Right ventricle myocardium superior (tissue), 1 donor: ENCODE data around the gene FIP1L1. TPM values are rescaled to one million over a fixed set of nuclear protein-coding genes. Genes with fewer than 3 reads are reported as not detected.
A peak's percentile ranks its signal among the peaks of the same experiment; 100 is the strongest.
"Not testable (repeated sequence)": the region's sequence is repeated elsewhere in the genome, so short reads cannot be mapped to it uniquely, and the experiment has no call there.

Source experiments
- ATAC-seq: fragments of 200-7000 bp; cut with Tn5 transposase; one replicate; pipeline ENCODE4 v1.9.1; 2020; ENCODE audit warnings: mild to moderate bottlenecking; ENCODE audit not compliant: poor library complexity
- DNase-seq: peaks from one replicate; pipeline ENCODE4 v3.0.0-alpha.2; 2020
- intact Hi-C: fragments of 100-400 bp; cut with DNase I; formaldehyde crosslinking; loops from one replicate; pipeline ENCODE4 v1.11.2; 2022
- long read RNA-seq: library from polyadenylated mRNA; unstranded; transcript quantifications from one replicate; pipeline ENCODE4 v2.0.0, GENCODE V29; 2021
- total RNA-seq: library from RNA; stranded (reverse); fragmentation: NEBNext Ultra II Directional; extraction: Animal tissue kit (Norgen Biotek cat#: 25700); gene quantifications from one replicate; pipeline ENCODE4 v1.2.1, GENCODE V29; 2021
- donor health status: DM: no; HTN: yes; CAD: no; lungs with severe emphysema.

The FIP1L1 gene
- total RNA-seq = 19.4 TPM
- long read RNA-seq, transcript FIP1L1-201 (15 exons, 1,878 nt) = major isoform, 10 of 76 reads
- long read RNA-seq, partial matches to known transcripts = 2 of 76 reads
- long read RNA-seq, other reads (novel, unspliced or antisense) = 60 of 76 reads

GRCh38 chr4:53377319-53378170 lies at the start of gene FIP1L1:
FIP1L1 (plus strand) TSS chr4:53377641; CDS start chr4:53377839, 198 bp downstream.
- intact Hi-C loops = no loop called here
- DNase-seq = peak; percentile 97
- ATAC-seq = peak; percentile 100

GRCh38 chr4:53334916-53335315 lies 42.5 kb upstream of the FIP1L1 start:
- intact Hi-C loops, ATAC-seq: not testable (repeated sequence)

GRCh38 chr4:53340145-53340544 lies 37.3 kb upstream of the FIP1L1 start:
- ATAC-seq, DNase-seq, intact Hi-C loops: not testable (repeated sequence)

More at GRCh38 chr4:53334916-53335315, 42.5 kb upstream of the FIP1L1 start:
- not testable (repeated sequence) for DNase-seq

DNA sequence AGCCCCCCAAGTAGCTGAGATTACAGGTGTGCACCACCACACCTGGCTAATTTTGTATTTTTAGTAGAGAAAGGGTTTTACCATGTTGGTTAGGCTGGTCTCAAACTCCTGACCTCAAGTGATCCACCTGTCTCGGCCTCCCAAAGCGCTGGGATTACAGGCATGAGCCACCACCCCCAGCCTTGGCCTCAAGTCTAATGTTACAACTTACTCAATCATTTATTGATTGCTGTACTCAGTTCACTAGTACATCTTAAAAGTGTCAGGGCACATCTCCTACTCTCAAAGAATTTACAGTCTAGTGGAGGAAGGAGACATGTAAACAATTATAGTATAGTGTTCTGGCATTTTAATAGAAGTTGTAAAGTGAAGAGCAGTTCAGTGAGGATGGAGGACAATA lies 31.0 kb upstream of the FIP1L1 start:
- ATAC-seq, intact Hi-C loops, DNase-seq: not testable (repeated sequence)

- no peak for DNase-seq
- intact Hi-C loops = no loop called here
- peak; percentile 68 for ATAC-seq
Measured at GRCh38 chr4:53346920-53347852, 30.3 kb upstream of the FIP1L1 start.

DNA sequence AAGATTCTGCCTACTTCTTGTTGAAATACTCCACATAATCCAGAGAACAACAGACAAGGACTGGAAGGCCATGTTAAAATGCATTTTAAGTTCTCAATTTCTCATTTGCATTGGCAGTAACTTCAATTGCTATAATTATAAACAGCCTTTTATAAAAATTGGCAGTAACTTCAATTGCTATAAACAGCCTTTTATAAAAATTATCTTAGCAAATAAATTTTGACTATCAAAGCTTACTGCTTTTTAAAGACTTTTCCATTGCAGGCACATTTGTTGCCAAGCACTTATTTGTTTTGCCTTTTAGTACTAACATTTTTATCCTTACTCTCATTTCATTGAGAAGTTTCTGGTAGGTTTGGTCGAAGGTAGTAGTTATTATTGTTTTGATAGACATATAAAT lies 29.4 kb upstream of the FIP1L1 start:
- ATAC-seq (no peak), DNase-seq (no peak)
- intact Hi-C loops = no loop called here

DNA sequence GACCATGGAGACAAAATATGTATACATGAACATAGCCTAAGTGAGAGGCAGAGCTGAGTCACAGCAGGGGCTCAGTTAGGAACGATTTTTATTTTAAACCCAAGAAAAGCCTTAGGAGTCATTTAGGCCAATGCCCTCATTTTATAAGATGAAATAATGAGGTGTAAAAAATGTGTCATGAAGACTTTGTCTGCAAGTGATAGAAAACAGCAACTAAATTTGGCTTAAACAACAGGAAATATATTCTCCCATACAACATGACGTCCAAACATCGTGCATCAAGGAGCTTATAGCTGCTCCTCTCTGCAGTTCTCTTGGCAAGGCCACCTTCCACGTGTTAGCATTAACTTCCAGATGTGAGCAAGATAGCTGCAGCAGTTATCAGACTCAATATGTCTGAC lies 28.4 kb upstream of the FIP1L1 start:
- no peak for ATAC-seq
- intact Hi-C loops = no loop called here
- no peak for DNase-seq

DNA sequence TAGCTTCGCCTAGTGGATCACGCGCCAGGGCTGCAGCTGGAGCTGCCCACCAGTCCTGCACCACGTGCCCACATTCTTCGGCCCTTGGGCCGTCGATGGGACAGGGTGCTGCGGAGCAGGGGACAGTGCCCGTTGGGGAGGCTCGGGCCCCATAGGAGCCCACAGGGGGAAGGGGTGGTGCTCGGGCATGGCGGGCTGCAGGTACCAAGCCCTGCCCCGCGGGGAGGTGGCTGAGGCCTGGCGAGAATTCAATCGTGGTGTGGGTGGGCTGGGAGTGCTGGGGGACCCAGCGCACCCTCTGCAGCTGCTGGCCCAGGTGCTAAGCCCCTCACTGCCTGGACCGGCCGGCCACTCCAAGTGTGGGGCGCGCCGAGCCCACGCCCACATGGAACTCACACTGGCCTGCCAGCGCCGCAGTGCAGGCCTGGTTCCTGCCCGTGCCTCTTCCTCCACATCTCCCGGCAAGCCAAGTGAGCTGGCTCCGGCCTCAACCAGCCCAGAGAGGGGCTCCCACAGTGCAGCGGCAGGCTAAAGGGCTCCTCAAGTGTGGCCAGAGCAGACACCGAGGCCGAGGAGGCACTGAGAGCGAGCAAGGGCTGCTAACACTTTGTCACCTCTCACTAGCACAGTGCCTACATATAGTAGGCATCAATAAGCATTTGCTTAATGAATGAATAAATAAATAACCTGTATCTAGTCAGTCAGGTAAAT lies 23.3 kb upstream of the FIP1L1 start:
- DNase-seq (no peak), ATAC-seq (no peak)
- intact Hi-C loops = no loop called here

- ATAC-seq = no peak
- intact Hi-C loops = no loop called here
- no peak for DNase-seq
Measured at GRCh38 chr4:53355930-53356521, 21.4 kb upstream of the FIP1L1 start.

DNA sequence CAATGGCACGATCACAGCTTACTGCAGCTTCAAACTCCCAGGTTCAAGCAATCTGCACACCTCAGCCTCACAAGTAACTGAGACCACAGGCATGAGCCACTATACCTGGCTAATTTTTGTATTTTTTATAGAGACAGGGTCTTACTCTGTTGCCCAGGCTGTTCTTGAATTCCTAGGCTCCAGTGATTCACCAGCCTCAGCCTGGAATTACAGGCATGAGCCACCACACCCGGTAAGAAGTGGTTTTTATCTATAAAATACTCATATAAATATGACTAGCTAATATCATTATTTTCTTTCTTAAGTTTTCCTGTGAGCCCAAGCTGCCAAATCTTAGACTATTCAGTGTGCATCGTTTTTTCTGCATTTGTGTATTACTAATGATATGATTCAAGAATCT lies 16.0 kb upstream of the FIP1L1 start:
- intact Hi-C loops = loop anchor here (10.0 kb wide), 1 partner anchor 347 kb away; no protein-coding TSS in a partner anchor
- ATAC-seq = no peak

DNA sequence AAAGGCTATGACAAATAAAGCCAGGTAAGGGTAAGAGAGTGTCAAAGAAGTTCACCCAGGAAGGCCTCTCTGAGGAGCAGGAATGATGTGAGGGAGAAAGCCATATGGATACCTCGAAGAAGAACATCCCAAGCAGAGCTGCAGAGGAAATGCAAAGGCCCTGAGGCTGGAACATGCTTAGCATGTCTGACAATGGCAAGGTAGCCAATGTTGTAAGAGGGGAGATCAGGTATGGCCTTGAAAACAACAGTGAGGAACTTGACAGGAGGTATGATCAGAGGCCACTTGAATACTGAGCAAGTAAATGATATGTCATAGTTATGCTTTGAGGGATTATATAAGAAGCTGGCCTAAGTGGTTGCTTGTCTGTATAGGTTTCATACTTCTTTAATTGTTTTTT lies 15.3 kb upstream of the FIP1L1 start:
- intact Hi-C loops = loop anchor here (10.0 kb wide), 1 partner anchor 347 kb away; no protein-coding TSS in a partner anchor
- DNase-seq = no peak
- no peak for ATAC-seq

More for the DNA sequence above, 16.0 kb upstream of the FIP1L1 start:
- no peak for DNase-seq

DNA sequence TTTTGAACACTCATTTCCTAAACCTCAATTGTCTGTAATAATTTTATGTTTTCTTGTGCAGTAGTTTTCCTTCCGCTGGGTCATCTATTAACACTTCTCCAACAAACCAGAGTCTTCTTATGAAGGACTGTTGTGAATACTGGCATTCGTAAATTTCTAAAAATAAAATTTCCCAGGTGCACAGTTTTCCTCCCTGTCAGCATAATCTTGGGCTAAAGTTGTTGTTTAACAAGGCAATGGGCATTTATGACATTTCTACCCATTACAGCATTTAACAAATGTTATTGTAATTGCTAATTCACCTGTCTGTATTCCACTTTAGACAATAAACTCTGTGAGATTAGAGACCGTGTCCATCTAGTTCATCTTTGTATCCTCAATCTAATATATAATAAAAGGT lies 12.8 kb upstream of the FIP1L1 start:
- ATAC-seq (no peak), DNase-seq (no peak)
- intact Hi-C loops = loop anchor here (10.0 kb wide), 1 partner anchor 350 kb away; no protein-coding TSS in a partner anchor

DNA sequence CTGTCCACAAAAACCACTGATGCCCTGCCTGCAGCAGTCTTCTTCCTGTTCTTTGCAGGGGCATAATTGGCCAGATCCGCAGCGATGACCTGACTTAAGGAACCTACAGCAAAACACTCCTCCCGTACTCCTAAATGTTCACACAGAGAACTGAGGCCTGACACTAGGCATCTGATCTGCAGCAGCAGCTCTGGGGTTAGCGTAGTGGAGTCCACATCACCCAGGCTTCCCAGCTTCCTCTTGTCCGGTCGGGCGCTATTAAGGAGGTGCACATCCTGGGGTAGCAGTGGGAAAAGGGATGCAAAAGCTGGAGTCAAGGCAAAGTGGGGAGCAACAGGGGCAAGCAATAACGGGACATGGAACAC lies 12.3 kb upstream of the FIP1L1 start:
- intact Hi-C loops = loop anchor here (10.0 kb wide), 1 partner anchor 350 kb away; no protein-coding TSS in a partner anchor
- ATAC-seq = peak; percentile 14
- DNase-seq = no peak

DNA sequence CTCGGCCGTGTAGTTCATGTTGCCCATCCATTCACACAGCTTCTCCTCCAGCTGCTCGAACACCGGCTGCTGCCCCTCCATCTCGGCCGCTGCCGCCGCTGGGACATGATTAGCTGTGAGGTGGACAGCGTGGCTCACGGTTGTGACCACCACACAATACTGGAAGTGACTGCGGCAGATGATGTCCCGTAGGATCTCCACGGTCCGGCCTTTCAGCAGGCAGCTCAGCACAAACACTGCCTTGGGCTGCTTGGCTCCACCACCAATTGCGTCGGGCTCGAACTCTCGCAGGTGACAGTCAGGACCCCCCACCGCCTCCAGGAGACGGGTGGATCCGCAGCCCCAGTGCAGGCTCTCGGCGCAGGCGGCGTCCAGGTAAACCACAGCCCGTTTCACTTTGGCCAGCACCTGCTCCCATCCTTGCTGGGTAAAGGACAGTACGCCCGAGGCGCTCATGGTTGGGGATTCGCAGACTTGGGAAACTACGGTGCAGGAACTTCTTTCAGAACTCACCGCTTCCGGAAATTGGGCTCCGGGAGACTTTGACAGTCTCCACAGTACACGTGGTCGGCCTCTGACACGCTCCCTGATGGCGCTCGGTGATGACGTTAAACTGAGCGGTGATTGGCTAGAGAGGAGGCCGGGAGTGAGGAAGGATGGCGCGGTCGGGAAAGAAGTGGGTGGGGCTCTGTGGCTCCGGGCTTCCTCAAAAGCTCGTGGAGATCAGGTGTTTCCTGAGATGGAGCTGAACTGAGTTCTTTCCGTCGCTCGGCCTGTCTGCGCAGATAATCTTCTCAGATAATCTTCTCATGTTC lies 11.7 kb upstream of the FIP1L1 start, which contains the start of gene SCFD2:
Gene SCFD2 (minus strand): TSS at position 576 of the 815 bp plus-strand sequence.
- intact Hi-C loops = loop anchor here (10.0 kb wide), 1 partner anchor 351 kb away; no protein-coding TSS in a partner anchor
- ATAC-seq (peak; percentile 100), DNase-seq (peak; percentile 97)

DNA sequence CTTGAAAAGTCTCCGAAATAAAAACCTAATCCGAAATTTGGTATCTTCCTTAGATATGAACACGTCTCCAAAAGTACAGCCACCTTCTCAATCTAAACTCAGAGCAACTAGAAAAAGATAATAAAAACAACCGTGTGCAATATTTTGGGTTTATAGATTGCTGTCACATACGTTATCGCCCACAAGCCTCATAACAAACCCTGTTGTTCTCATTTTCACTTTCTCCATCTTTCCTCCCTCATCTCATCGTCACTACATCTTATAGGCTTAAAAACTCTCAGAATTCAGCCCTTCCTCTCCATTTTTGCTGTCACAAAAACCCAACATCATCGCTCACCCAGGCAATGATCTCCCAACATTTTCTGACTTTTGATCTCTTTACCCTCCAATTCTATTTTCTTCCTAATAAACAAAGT lies 11.1 kb upstream of the FIP1L1 start:
- intact Hi-C loops = loop anchor here (10.0 kb wide), 1 partner anchor 352 kb away; no protein-coding TSS in a partner anchor
- ATAC-seq = no peak
- DNase-seq = no peak

- ATAC-seq = no peak
- no peak for DNase-seq
- intact Hi-C loops = loop anchor here (10.0 kb wide), 1 partner anchor 353 kb away; no protein-coding TSS in a partner anchor
Measured at GRCh38 chr4:53367721-53368120, 9.7 kb upstream of the FIP1L1 start.

DNA sequence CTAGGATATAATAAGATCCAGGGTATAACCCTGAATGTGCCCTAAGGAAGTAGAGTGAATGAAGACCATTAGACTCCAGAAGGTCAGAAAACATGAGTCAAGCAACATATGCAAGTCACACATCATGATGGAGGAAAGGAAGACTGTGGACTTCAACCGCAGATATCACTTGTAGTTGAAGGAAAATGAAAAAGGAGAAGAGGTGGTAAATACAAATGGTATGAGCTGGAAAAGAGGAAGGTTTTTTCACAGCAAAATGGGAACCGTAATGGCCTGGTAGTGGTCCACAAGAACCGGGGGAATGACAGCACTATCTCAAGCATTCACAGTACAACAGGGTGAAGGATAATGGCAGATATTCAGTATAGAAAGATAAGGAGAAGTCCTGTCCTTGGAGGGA lies 6.4 kb upstream of the FIP1L1 start:
- DNase-seq (no peak), ATAC-seq (no peak)
- intact Hi-C loops = no loop called here
